ENCODE measurements around the gene FN1.

The FN1 gene

GRCh38 chr2:215379948-215380347 is 55.9 kb downstream of the FN1 start:
- DNase-seq, result no peak
- Histone ChIP-seq H3K4me3 (ENCODE audit: low read depth, low read length) (no peak overlapping the region), H3K36me3 (replicated peaks) (peaks cover 99% of the 10 kb centered on the region), H3K27ac (peak overlapping the region; percentile 11), H3K27me3 (replicated peaks) (no peaks in the 10 kb centered on the region)
- in situ Hi-C loops (cut with HindIII; ENCODE audit: low pct_ligation_motif_present, low sequenced_read_pairs), result no loop called here
- TF ChIP-seq CTCF (IDR thresholded peaks at IDR 0.05; ENCODE audit: low read depth, low read length, missing control alignments), result no peak

GRCh38 chr2:215379039-215379438 is 56.8 kb downstream of the FN1 start:
- no peak for DNase-seq
- Histone ChIP-seq H3K27me3 (replicated peaks) (no peaks in the 10 kb centered on the region), H3K27ac (no peak overlapping the region), H3K4me3 (ENCODE audit: low read depth, low read length) (no peak overlapping the region), H3K36me3 (replicated peaks) (peaks cover 99% of the 10 kb centered on the region)
- in situ Hi-C loops (cut with HindIII; ENCODE audit: low pct_ligation_motif_present, low sequenced_read_pairs), result no loop called here
- TF ChIP-seq CTCF (IDR thresholded peaks at IDR 0.05; ENCODE audit: low read depth, low read length, missing control alignments), result no peak

GRCh38 chr2:215378045-215378444 is 57.8 kb downstream of the FN1 start:
- in situ Hi-C loops (cut with HindIII; ENCODE audit: low pct_ligation_motif_present, low sequenced_read_pairs), result no loop called here
- no peak overlapping the region for H3K4me3 ChIP-seq (ENCODE audit: low read depth, low read length)
- peaks cover 97% of the 10 kb centered on the region for H3K36me3 ChIP-seq (replicated peaks)
- H3K27me3 ChIP-seq (replicated peaks), result no peaks in the 10 kb centered on the region
- no peak for DNase-seq
- H3K27ac ChIP-seq, result no peak overlapping the region
- TF ChIP-seq CTCF (IDR thresholded peaks at IDR 0.05; ENCODE audit: low read depth, low read length, missing control alignments), result no peak

GRCh38 chr2:215377283-215377682 is 58.6 kb downstream of the FN1 start:
- H3K27ac ChIP-seq, result peak overlapping the region; percentile 26
- no peak for TF ChIP-seq CTCF (IDR thresholded peaks at IDR 0.05; ENCODE audit: low read depth, low read length, missing control alignments)
- no peak overlapping the region for H3K4me3 ChIP-seq (ENCODE audit: low read depth, low read length)
- no peaks in the 10 kb centered on the region for H3K27me3 ChIP-seq (replicated peaks)
- DNase-seq, result peak; percentile 73
- peaks cover 97% of the 10 kb centered on the region for H3K36me3 ChIP-seq (replicated peaks)
- in situ Hi-C loops (cut with HindIII; ENCODE audit: low pct_ligation_motif_present, low sequenced_read_pairs), result no loop called here

- peak; percentile 31 for DNase-seq
- in situ Hi-C loops (cut with HindIII; ENCODE audit: low pct_ligation_motif_present, low sequenced_read_pairs), result no loop called here
- Histone ChIP-seq H3K27ac (peak overlapping the region; percentile 1), H3K27me3 (replicated peaks) (no peaks in the 10 kb centered on the region), H3K36me3 (replicated peaks) (peaks cover 95% of the 10 kb centered on the region), H3K4me3 (ENCODE audit: low read depth, low read length) (no peak overlapping the region)
- TF ChIP-seq CTCF (IDR thresholded peaks at IDR 0.05; ENCODE audit: low read depth, low read length, missing control alignments), result no peak
Measured at GRCh38 chr2:215376103-215376780, 59.6 kb downstream of the FN1 start.

GRCh38 chr2:215375467-215375830 is 60.4 kb downstream of the FN1 start:
- Histone ChIP-seq H3K27me3 (replicated peaks) (no peaks in the 10 kb centered on the region), H3K27ac (no peak overlapping the region), H3K36me3 (replicated peaks) (peaks cover 95% of the 10 kb centered on the region), H3K4me3 (ENCODE audit: low read depth, low read length) (no peak overlapping the region)
- in situ Hi-C loops (cut with HindIII; ENCODE audit: low pct_ligation_motif_present, low sequenced_read_pairs), result no loop called here
- DNase-seq, result no peak
- TF ChIP-seq CTCF (IDR thresholded peaks at IDR 0.05; ENCODE audit: low read depth, low read length, missing control alignments), result no peak

Data from brain microvascular endothelial cell (primary cell).